HEK293T (cell line): Measurements from ENCODE around the gene GZMM.

Source experiments
- BHLHE40 ChIP-seq: fragments of 450-650 bp; IDR thresholded peaks from 2 replicates; pipeline ENCODE4 v1.6.1; 2016; ENCODE audit warnings: mild to moderate bottlenecking, moderate library complexity, borderline replicate concordance
- FOXA1 ChIP-seq: fragments of 450-650 bp; IDR thresholded peaks from 2 replicates; pipeline ENCODE4 v1.6.1; 2016; ENCODE audit warnings: mild to moderate bottlenecking
- FOXK2 ChIP-seq: fragments of 450-650 bp; IDR thresholded peaks from 2 replicates; pipeline ENCODE4 v1.6.1; 2016; ENCODE audit warnings: mild to moderate bottlenecking
- FOXM1 ChIP-seq: fragments of 450-650 bp; IDR thresholded peaks from 2 replicates; pipeline ENCODE4 v1.6.1; 2017; ENCODE audit warnings: mild to moderate bottlenecking, borderline replicate concordance
- NFRKB ChIP-seq: fragments of 450-650 bp; IDR thresholded peaks from 2 replicates; pipeline ENCODE4 v1.6.1; 2016; ENCODE audit warnings: mild to moderate bottlenecking, moderate library complexity
- SP1 ChIP-seq: fragments of 450-650 bp; IDR thresholded peaks from 2 replicates; pipeline ENCODE4 v1.6.1; 2017
- SUZ12 ChIP-seq: fragments of 450-650 bp; IDR thresholded peaks from 2 replicates; pipeline ENCODE4 v1.6.1; 2016; ENCODE audit warnings: mild to moderate bottlenecking
- ZNF384 ChIP-seq: fragments of 450-650 bp; IDR thresholded peaks from 2 replicates; pipeline ENCODE4 v1.6.1; 2016

DNA sequence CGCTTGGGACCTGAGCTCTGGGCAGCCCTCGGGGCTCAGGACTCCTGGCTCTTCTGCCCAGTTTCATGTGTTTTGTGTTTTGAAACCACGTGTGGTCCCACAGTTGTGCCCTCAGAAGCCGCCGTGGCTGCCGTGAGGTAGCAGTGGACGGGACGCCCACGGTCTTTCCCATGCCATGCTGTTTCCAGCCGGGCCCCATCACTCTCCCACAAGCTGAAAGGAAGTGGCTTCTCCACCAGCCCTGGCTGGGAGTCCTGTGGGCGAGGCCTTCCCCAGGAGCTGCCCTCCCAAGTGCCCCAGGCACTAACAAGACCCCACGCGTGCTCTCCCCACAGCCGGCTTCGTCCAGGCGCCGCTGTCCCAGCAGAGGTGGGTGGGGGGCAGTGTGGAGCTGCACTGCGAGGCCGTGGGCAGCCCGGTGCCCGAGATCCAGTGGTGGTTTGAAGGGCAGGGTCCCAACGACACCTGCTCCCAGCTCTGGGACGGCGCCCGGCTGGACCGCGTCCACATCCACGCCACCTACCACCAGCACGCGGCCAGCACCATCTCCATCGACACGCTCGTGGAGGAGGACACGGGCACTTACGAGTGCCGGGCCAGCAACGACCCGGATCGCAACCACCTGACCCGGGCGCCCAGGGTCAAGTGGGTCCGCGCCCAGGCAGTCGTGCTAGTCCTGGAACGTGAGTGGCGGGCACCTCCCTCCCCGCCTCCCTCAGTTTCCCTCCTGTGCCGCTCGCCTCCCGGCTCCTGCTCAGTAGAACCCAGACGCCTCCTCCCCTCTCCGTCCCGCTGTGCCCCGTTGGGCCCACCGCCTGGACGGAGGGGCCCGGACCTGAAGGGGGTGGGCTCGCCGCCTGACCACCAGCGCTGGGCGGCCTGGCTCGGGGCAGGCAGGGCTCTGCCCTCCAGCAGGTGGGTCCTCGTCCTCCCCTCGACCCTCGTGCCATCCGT is 33.9 kb downstream of the GZMM start:
- no peak for TF ChIP-seq FOXA1
- no peak for TF ChIP-seq SP1
- TF ChIP-seq SUZ12: no peak
- no peak for TF ChIP-seq BHLHE40
- no peak for TF ChIP-seq ZNF384
- no peak for TF ChIP-seq FOXM1
- TF ChIP-seq FOXK2: no peak
- no peak for TF ChIP-seq NFRKB
